CD4-positive, alpha-beta T cell treated with Interferon alpha-2 for 1 hour (primary cell): ENCODE data around the gene CUEDC1.
"Not testable (repeated sequence)": the region's sequence is repeated elsewhere in the genome, so short reads cannot be mapped to it uniquely, and the experiment has no call there.

ENCODE experiments used
- DNase-seq, 2 donors: peaks; one replicate each; pipeline ENCODE4 v3.0.0-alpha.2; 2020 to 2022

The CUEDC1 gene

GRCh38 chr17:57859601-57860413, 95.4 kb downstream of the CUEDC1 start:
- DNase-seq = no peak

- no peak for DNase-seq
Measured at GRCh38 chr17:57858838-57859237, 96.4 kb downstream of the CUEDC1 start.

- DNase-seq = no peak
Measured at GRCh38 chr17:57856792-57857620, 98.2 kb downstream of the CUEDC1 start.

GRCh38 chr17:57855391-57856035, 99.7 kb downstream of the CUEDC1 start:
- DNase-seq = no peak

GRCh38 chr17:57853695-57854094, 101.5 kb downstream of the CUEDC1 start:
- no peak for DNase-seq

- no peak for DNase-seq
Measured at GRCh38 chr17:57852955-57853328, 102.3 kb downstream of the CUEDC1 start.

- no peak for DNase-seq
Measured at GRCh38 chr17:57852092-57852954, 102.9 kb downstream of the CUEDC1 start.

GRCh38 chr17:57849874-57850754, 105.1 kb downstream of the CUEDC1 start, which contains the start of gene MRPS23:
Gene MRPS23, minus strand, starts transcription at chr17:57850044. Its CDS starts 34 bp downstream, at chr17:57850010.
- peak; percentile 95 to 97 for DNase-seq

- DNase-seq = no peak
Measured at GRCh38 chr17:57849163-57849873, 105.9 kb downstream of the CUEDC1 start.

GRCh38 chr17:57846056-57846945, 108.9 kb downstream of the CUEDC1 start:
- not testable (repeated sequence) for DNase-seq

GRCh38 chr17:57842280-57842679, 112.9 kb downstream of the CUEDC1 start:
- DNase-seq = no peak

- DNase-seq = no peak
Measured at GRCh38 chr17:57839571-57839923, 115.7 kb downstream of the CUEDC1 start.

- DNase-seq = no peak
Measured at GRCh38 chr17:57838857-57839570, 116.2 kb downstream of the CUEDC1 start.

- no peak for DNase-seq
Measured at GRCh38 chr17:57838453-57838852, 116.8 kb downstream of the CUEDC1 start.

- no peak for DNase-seq
Measured at GRCh38 chr17:57835333-57835900, 119.8 kb downstream of the CUEDC1 start.

- DNase-seq = peak in 1 of 2 donors; percentile 9
Measured at GRCh38 chr17:57834146-57834741, 121.0 kb downstream of the CUEDC1 start.

- peak; percentile 58 to 70 for DNase-seq
Measured at GRCh38 chr17:57833179-57833939, 121.9 kb downstream of the CUEDC1 start.
